ENCODE measurements around the gene REEP6. TPM values are rescaled to one million over a fixed set of nuclear protein-coding genes. Genes with fewer than 3 reads are reported as not detected.

The REEP6 gene
- total and polyA plus RNA-seq, 2 of the 4 experiments (the other 2 are of a cell fraction) = 1.3 to 2.2 TPM

GRCh38 chr19:1469255-1470054 is 21.5 kb upstream of the REEP6 start (continued):
- no peak for TF ChIP-seq RCOR1 (IDR thresholded peaks at IDR 0.05; ENCODE audit: insufficient replicate concordance, low read length)

GRCh38 chr19:1470055-1470304 is 21.0 kb upstream of the REEP6 start:
- H3K9ac ChIP-seq (ENCODE audit: low read depth, low read length) = no peak overlapping the region
- H4K20me1 ChIP-seq (ENCODE audit: insufficient read depth, low read length) = peaks cover 91% of the 10 kb centered on the region
- intact Hi-C loops (cut with micrococcal nuclease) = no loop called here
- no peak overlapping the region for H3K23ac ChIP-seq (ENCODE audit: low read depth, low read length)
- DNase-seq (no peak), ATAC-seq (ENCODE audit: low read depth) (peak; percentile 2; the same call in 1 of the 2 replicates)
- H2BK20ac ChIP-seq (ENCODE audit: low read depth, low read length) = no peak overlapping the region
- no peak overlapping the region for H2AFZ ChIP-seq (replicated peaks; ENCODE audit: low read length, poor library complexity)
- no peaks in the 10 kb centered on the region for H3K9me1 ChIP-seq (ENCODE audit: insufficient read depth, low read length)
- no peaks in the 10 kb centered on the region; the same call in 1 of the 2 replicates for H3K9me3 ChIP-seq (ENCODE audit: control insufficient read depth, insufficient read depth, low read length)
- dilution Hi-C loops (cut with HindIII; ENCODE audit: low sequenced_read_pairs, unreplicated experiment) = no loop called here
- H2BK15ac ChIP-seq (ENCODE audit: low read depth, low read length) = no peak overlapping the region
- TF ChIP-seq SMC3 (IDR thresholded peaks at IDR 0.05; ENCODE audit: low read depth, low read length) (no peak), RCOR1 (IDR thresholded peaks at IDR 0.05; ENCODE audit: insufficient replicate concordance, low read length) (no peak), ELK1 (IDR thresholded peaks at IDR 0.05; ENCODE audit: borderline replicate concordance, low read depth, low read length) (no peak), RAD21 (IDR thresholded peaks at IDR 0.05; ENCODE audit: low read length) (no peak), MAFK (IDR thresholded peaks at IDR 0.05; ENCODE audit: low read depth, low read length) (no peak), POLR2A (IDR thresholded peaks at IDR 0.05; ENCODE audit: low read depth, low read length) (no peak), MAZ (IDR thresholded peaks at IDR 0.05; ENCODE audit: borderline replicate concordance, low read depth, low read length) (no peak), RFX5 (IDR thresholded peaks at IDR 0.05; ENCODE audit: low read depth, low read length) (no peak), CTCF (conservative IDR thresholded peaks at IDR 0.05; ENCODE audit: low read depth, low read length) (no peak), BHLHE40 (IDR thresholded peaks at IDR 0.05; ENCODE audit: low read depth, low read length) (no peak), USF2 (IDR thresholded peaks at IDR 0.05; ENCODE audit: low read depth, low read length) (no peak), CEBPB (IDR thresholded peaks at IDR 0.05; ENCODE audit: low read depth, low read length) (no peak), MXI1 (IDR thresholded peaks at IDR 0.05; ENCODE audit: borderline replicate concordance, low read depth, low read length) (no peak)
- H3K4me3 ChIP-seq (ENCODE audit: insufficient read depth, low read depth, low read length) = no peak overlapping the region
- no peak overlapping the region for H3K56ac ChIP-seq (ENCODE audit: extremely low read depth, insufficient read depth, low read length)
- no peak overlapping the region for H2BK5ac ChIP-seq (ENCODE audit: low read depth, low read length, poor library complexity, severe bottlenecking)
- in situ Hi-C loops (cut with MboI; ENCODE audit: low sequenced_read_pairs) = no loop called here
- H2AK5ac ChIP-seq (ENCODE audit: low read depth, low read length) = no peak overlapping the region
- no peak overlapping the region for H3K27ac ChIP-seq (ENCODE audit: insufficient read depth, low read length)
- CTCF ChIA-PET = no interaction called here
- H3K36me3 ChIP-seq (ENCODE audit: control insufficient read depth, insufficient read depth, low read length) = no peaks in the 10 kb centered on the region; the same call in 1 of the 2 replicates
- no peak overlapping the region for H4K5ac ChIP-seq (ENCODE audit: low read depth, low read length)
- H3K4ac ChIP-seq (ENCODE audit: low read depth, low read length) = no peak overlapping the region
- H3K4me2 ChIP-seq (ENCODE audit: low read depth, low read length) = peak overlapping the region; percentile 75; the same call in 1 of the 2 replicates
- POLR2A ChIA-PET (ENCODE audit: unreplicated experiment) = no interaction called here
- WGBS, 2 experiments (ENCODE audit: extremely low coverage in 2 of 2, insufficient read length in 1 of 2) = 13% methylated on average over 9 of the region's 22 CpGs; no CpG with 5 or more reads in 1 of the 2 experiments
- peaks cover 69% of the 10 kb centered on the region for H3K27me3 ChIP-seq (ENCODE audit: control insufficient read depth, insufficient read depth, low read length)
- no peak overlapping the region for H2AK9ac ChIP-seq (replicated peaks; ENCODE audit: low read depth, low read length, poor library complexity)
- no peak overlapping the region for H2BK120ac ChIP-seq (ENCODE audit: low read depth, low read length)
- peaks cover 0 to 21% of the 10 kb centered on the region in 2 experiments; a peak in 1 of 4 replicates for H3K79me1 ChIP-seq (ENCODE audit: low read depth in 1 of 2, low read length in 2 of 2)
- peaks cover 21% of the 10 kb centered on the region for H3K4me1 ChIP-seq (ENCODE audit: control insufficient read depth, insufficient read depth, low read length)
- no peak overlapping the region for H3K18ac ChIP-seq (ENCODE audit: low read depth, low read length)
- no TSS peak for BruUV-seq (replicated peaks)
- H3K14ac ChIP-seq (replicated peaks; ENCODE audit: low read depth, low read length) = no peak overlapping the region
- no peak overlapping the region for H4K8ac ChIP-seq (ENCODE audit: low read depth in 2 of 2, low read length in 2 of 2)
- no peak overlapping the region for H4K91ac ChIP-seq (ENCODE audit: insufficient read depth, low read depth, low read length)
